ENCODE results near the gene CLDN5.

DNA sequence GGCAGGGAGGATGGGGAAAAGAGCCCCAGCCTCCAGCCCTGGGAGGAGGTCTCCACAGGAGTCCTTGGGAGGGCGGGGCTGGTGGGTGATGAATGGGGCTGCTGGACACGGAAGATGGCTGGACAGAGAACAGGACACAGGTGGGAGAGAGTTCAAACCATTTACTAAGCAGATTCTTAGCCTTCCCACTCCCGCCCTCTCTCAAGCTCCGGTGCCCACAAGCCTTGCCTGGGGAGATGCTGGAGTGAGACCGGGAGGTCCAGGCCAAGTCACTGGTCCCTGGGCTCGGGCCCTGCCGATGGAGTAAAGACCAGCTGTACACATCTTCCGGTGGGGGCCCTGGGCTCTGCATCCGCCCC lies 1.4 kb downstream of the CLDN5 start:
- TF ChIP-seq POLR2AphosphoS5 (IDR thresholded peaks at IDR 0.05; ENCODE audit: low read depth, low read length) (no peak), TAF1 (IDR thresholded peaks at IDR 0.05; ENCODE audit: low read depth, low read length) (no peak)
